GDM1 (cell line): ENCODE results near the gene TSEN2.
"Not testable (repeated sequence)": the region's sequence is repeated elsewhere in the genome, so short reads cannot be mapped to it uniquely, and the experiment has no call there.

Experiments used
- DNase-seq: peaks from one replicate; lab custom pipeline; 2025; lab: John Stamatoyannopoulos, UW

TSEN2 gene

DNA sequence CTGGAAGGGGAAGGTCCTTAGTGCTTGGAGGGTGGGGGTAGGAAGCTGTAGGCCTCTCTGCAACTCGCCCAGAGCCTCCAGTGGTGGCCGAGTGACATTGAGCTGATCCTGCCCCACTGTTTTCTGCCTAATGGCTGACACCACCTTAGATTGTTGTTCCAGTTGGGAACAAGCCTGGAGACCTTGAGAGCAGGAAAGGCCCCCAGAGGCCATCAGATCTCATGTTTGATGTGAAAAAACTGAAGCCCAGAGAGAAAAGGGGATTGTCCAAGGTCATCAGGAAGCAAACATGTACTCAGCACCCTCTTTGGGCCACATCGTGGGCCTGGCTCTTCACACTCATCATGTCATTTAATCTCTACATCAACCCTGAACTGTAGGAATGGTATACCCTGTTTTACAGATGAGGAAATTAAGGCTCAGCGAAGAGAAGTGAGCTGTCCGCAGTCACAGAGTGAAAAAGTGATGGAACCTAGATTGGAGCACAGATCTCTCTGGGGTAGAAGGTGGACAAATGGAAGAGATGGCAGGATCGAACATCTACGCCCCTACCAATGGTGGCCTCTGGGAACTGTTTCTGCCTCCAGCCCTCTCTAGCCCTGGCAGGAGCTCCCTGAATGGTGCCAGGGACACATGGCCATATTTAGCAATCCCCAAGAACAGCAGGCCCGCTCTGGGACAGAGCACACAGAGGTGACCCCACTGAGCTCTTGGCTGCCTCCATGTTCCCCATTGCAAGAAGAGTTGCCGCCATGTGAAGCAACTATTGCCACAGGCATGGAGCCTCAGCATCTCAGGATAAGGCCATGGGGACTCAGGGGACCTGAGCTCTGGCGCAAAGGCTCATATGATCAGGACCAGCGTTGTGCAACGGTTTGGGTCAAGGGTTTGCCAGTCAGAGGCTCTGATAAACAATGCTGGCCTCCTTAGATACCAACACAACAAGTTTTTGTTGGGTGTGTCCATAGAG lies 31.6 kb upstream of the TSEN2 start:
- DNase-seq, result no peak

DNA sequence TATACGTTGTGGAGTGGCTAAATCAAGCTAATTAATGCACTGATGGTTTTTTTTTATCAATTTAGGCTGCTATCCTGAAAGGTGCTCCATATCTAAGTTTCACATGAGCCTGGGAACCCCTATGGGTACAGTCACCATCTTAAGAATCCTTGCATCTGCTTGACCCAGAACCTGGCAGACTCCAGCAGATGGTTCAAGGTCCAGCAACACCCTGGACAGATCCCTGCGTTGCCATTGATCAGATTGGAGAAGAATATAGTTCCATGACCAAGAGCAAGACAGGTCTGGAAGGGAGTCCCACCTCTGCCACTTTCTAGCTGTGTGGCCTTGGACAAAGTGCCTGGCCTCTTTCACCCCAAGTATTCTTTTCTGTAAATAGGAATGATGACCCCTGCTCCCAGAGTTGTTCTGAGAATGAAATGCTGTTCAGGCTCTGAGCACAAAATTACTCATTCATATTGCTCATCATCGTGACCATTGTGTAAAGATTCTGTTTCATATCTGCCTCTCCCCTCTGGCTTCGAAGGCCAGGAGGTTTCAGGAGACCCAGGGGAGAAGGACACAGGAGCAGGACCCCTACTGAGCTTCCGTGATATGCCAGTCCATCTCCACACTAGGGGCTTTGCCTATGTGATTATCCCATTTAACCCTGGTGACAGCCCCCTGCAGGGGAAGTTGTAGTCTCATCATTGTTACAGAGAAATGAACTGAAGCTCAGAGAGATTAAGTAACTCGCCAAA lies 30.0 kb upstream of the TSEN2 start:
- no peak for DNase-seq

DNA sequence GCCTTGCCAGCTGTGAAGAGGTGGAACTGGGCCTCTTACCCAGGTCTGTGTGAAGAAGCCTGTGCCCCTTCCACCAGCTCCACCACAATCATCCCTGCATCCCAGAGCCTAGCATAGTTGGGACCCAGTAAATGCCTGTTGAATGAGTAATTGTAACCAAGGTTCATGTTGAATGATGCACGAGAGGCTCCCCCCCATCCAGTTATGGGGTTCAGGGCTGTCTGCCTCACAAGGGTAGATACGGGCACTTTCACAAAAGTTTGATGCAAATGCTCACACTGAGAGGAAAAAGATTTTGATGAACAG lies 29.5 kb upstream of the TSEN2 start:
- no peak for DNase-seq

DNA sequence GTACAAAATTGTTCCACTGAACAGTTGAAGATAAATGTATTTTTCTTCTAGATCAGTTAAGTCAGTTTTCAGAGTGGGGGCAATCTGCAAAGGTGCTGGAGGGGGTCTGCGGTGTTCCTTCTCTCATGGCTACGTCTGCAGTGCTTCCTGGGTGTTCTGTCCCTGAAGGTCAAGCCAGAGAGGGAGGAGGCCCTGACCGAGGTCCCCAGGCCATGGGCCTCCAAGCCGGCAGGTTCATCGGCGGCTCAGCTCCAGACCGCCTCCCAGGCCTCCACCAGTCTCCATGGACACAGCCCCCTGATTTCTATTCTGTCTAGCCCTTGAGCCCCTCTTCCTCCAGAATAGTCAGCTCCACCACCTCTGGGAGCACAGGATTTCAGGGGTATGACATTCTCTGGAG lies 28.5 kb upstream of the TSEN2 start:
- DNase-seq, result no peak

DNA sequence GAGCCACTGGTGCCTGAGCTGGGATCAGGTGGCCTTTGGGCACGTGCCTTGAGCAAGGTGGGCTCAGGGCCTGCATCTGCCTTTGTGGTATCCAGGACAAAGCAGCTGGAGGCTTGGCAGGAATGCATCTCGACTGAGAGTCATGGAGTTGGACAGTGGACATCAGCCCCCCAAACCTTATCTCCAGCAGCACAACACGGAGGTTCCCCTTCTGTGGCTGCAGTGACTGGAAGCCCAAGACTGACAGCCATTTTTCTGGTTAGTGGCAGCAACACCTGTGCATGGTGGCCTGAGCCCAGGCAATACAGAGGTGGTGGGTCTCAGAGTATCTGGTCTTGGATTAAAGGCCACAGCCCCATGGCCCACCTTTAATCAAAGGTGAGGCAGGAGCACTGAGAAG lies 27.8 kb upstream of the TSEN2 start:
- no peak for DNase-seq

DNA sequence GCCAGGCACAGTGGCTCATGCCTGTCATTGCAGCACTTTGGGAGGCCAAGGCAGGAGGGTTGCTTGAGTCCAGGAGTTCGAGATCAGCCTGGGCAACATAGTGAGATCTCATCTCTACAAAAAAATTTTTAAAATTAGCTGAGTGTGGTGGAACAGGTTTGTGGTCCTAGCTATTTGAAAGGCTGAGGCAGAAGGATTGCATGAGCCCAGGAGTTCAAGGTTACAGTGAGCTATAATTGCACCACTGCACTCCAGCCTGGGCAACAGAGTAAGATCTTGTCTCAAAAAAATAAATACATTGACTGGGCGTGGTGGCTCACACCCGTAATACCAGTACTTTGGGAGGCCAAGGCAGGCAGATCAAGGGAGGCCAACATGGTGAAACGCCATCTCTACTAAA lies 26.9 kb upstream of the TSEN2 start:
- not testable (repeated sequence) for DNase-seq

DNA sequence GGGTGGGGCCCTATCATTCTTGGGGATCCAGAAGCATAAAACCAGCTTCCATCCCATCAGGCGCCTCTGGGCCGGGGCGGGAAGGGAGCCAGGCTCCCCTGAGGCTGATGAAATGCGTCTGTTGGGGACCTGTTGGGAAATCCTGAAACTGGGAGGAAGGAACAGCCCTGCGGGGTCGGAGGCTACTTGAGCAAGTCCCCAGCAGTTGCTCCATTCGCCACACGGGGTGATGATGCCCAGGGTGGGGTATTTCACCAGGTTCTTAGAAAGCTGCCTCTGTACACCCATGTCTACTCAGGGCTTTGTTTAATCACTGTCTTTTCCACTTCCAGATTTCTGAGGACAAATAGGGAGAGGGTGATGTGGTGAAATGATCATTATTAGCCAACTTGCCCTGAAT lies 25.4 kb upstream of the TSEN2 start:
- DNase-seq, result no peak

DNA sequence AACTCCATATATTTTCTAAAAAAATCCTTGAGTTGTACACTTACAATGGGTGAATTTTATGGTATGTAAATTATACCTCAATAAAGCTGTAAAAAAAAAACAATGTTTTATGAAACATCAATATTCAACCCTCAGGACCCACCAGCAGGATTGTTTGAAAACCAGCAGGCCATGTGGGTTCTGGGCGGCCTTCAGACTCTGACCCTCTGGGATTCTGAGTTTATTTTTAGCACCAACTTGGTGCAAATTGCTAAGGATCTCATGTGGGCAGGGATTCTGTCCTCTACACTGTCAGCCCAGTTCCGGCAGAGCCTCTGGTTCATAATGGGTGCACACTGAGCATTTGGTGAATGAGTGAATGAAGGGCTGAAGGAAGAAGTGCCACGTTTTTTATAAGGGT lies 24.2 kb upstream of the TSEN2 start:
- no peak for DNase-seq

DNA sequence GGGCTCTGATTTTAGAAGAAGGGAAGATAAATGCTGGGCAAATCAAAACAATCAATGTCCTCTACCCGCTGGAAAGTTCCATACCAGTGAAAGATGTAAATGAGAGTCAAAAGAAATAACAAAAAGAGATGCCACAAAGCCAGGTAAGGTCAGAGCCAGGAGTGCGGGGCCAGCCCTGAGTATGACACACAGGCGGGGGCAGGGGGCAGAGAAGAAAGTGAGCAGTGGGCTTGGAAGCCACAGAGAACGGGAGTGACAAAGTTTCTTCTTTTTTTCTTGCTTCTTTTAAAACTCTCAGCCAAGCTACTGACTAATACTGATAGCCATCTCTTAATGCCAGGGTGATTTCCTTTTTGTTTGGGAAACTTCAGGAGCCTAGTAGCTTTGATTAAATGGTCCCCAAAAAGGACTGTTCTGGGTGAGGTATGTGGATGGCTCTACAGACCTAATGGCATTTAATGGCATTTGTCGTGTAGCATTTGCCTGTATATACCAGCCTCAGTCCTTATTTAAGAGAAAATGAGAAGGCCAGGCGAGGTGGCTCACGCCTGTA lies 23.1 kb upstream of the TSEN2 start:
- DNase-seq, result no peak

DNA sequence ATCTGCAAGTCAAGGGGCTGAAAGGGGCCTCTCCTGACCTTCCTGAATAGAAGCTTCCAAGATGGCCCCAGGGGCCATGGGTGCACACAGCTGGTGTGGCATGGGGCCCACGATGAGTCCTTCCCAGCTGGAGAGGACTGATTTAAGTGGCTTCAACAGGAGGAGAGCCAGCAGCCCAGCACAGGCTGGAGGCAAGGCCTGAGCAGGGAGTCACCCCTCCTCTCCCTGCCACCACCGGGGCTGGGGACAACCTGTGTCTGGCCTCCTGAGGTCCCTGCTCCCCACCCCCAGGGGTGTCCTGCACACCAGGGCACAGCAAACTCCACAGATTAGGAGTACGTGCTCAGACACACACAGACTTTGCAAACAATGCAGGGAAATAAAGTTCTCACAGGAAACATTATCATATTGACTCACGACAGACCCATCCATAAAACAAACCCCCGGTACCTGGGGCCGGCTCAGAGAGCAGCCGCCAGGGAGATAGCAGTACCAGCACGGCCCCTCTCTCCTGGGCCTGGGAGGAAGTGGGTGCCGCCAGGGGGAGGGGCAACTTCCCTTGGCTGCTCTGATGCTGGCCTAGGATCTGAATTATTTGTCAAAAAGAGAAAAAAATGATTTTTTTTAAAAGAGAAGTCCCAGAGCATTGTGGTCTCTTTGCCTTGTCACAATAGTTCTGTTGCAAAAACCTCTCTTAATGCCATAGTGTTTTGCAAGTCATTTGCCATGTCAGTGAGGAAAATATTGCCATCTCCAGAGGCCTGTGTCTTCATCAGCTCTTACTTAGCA lies 21.9 kb upstream of the TSEN2 start:
- DNase-seq, result no peak

DNA sequence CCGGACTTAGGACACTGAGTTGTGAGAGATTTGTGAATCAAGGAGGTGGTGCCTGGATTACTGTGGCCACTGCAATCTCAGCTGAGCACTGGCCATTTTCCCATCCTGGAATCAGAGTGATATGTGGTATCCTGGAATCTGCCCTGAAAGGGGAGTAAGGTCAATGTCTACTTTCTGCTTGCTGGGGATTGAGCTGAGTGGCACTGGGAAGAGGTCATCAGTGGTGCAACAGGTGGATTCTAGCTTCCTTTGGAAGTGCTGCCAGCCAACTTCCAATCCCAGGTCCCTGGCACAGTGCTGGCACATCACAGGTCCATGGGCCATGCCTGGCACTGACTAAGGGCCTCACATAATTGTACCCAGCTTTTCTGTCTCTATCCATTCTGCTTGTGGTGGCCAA lies 20.6 kb upstream of the TSEN2 start:
- no peak for DNase-seq

DNA sequence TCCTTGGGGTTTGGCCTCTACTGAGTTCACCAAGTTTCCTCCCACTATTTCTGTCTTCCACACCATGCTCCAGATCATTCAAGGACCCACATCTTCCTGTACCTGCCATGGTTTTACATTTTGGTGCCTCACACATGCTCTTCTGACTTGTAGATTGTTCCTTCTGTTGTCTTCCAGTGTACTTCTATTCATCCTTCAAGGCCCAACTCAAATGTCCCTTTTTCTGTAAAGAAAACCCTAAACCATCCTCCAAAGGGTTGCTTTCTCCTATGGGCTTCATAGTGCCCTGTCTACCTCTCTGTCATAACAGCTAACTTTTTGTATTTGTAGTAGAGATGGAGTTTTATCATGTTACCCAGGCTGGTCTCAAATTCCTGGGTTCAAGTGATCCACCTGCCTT lies 20.1 kb upstream of the TSEN2 start:
- DNase-seq, result no peak

DNA sequence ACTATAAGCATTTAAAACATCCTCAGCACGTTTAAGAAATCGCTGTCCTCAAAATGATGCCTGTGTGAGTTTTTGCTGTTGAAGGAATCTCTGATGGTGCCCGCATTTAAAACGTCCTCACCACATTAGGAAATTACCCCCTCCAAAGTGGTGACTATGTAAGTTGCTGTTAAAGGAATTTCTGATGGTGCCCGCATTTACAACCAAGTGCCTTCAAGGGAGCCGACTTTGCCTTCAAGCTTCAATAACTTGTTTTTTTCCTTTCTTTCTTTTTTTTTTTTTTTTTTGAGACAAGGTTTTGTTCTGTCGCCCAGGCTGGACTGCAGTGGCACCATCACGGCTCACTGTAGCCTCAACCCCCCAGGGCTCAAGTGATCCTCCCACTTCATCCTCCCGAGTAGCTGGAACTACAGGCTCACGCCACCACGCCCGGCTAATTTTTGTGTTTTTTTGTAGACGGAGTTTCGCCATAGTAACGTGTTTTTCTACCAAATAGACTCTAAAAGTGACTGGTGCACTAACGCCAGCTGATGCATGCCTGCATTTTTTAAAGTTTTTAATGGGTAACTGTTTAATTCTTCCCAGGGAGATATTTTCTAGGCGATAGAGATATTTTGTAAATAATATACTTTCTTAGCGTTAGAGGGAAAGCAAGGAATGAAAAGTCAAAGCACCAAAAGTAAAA lies 19.0 kb upstream of the TSEN2 start:
- no peak for DNase-seq

DNA sequence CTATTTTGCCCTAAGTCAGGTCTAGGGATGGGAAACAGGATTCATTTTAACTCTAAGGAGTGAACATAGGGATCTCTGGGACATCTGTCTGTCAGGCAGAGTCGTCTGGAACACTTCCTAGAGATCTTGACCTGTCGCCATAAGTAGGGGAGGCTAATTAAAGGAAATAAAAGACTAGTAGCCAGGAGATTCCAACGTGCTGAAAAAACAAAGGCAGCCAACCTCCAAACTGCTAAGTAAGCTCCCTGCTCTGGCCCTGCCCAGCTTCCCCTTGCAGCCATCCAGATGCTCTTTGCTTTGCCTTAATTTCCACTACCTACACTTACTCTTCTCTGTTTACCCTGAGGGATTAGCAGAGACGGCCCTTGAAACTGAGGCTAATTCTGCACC lies 18.4 kb upstream of the TSEN2 start:
- DNase-seq, result no peak

DNA sequence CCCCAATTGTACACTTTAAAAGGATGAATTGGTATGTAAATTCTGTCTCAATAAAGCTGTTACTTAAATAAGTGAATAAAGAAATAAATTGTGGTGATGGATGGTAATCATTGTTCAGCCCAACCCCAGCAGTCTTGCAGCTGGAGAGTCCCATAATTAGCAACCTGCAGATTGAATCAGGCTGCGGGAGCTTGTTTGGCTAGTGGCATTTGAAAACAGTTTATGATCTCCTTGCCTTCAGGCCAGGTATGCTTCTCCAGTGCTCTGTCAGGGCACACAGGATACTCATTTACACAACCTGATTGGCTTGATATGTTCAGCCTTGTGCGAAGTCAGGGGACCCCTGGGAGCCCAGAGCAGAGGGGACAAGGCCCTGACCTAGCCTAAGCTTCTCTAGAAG lies 16.5 kb upstream of the TSEN2 start:
- DNase-seq, result no peak

DNA sequence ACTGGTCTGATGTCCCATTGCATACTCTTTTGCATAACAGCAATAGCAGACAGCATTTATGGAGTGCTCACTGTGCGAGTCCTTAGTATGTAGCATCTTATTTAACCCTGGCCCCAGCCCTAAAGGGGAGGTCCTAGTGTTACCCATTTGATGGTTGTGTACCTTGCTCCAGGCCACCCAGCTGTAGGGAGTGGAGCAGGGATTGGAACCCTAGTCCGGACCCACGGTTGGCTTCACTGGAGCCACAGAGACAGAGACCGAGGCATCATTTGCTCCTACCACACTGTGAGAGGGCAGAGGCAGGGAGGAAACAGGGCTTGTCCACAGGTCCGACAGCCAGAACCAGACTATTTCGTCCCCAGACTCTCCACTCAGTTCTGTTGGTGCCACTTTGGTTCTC lies 16.0 kb upstream of the TSEN2 start:
- no peak for DNase-seq

DNA sequence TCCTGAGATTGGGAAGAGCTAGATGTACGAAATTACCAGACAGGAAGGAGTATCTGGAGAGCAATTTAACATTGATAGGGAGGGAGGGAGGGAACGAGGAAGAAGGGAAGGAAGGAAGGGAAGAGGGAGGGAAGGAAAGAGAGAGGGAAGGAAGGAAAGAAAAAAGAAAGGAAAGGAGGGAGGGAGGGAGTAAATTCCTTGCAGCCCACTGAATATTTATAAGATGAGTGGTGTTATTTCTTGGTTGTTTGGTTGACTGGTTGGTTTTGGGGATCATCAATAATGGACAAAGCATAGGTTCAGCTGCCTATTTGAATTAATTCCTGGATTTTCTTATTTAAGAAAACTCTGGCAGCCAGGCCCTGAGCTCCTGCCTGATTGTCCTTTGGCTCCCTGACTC lies 15.5 kb upstream of the TSEN2 start:
- DNase-seq, result no peak

DNA sequence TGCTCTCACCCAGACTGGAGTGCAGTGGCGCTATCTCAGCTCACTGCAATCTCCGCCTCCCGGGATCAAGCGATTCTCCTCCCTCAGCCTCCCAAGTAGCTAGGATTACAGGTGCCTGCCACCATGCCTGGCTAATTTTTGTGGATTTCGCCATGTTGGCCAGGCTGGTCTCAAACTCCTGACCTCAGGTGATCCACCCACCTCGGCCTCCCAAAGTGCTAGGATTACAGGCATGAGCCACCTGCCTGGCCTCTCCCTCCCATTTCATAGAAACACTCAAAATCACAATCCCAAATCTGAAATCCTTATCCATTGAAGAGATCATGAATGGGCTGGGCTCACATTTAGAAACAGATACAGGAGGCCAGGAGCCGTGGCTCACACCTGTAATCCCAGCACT lies 15.1 kb upstream of the TSEN2 start:
- DNase-seq, result not testable (repeated sequence)

DNA sequence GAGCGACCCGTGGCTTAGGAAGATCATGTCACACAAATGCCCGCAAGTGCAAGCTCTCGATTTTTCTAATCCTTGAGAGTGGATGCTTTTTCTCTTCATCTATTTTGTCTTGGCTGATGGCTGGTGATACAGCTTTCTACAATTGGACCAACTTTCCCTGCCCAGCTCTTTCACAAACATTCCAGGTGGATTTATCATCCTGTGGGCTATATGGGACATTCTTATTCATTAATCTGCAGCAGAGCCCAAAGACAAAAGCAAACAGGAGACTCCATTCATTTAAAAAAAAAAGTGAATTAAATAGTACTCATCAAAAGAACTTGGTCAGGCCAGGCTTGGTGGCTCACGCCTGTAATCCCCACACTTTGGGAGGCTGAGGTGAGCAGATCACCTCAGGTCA lies 14.2 kb upstream of the TSEN2 start:
- DNase-seq, result no peak

DNA sequence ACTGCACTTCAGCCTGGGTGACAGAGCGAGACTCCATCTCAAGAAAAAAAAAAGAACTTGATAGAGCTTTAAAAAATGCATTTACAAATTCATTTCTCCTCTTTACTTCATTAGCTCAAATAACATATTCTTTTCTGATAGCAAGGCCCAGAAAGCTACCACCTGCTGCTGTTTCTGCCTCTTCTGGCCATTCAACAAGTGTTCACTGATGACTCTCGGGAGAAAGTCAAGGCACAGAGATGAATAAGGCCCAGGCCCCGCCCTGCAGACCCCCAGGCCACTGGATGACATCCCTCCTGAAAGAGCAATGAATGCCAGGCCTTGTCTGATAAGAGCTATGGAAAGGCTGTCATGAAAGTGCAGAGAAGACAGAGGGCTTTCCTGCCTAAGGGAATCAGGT lies 13.6 kb upstream of the TSEN2 start:
- no peak for DNase-seq

DNA sequence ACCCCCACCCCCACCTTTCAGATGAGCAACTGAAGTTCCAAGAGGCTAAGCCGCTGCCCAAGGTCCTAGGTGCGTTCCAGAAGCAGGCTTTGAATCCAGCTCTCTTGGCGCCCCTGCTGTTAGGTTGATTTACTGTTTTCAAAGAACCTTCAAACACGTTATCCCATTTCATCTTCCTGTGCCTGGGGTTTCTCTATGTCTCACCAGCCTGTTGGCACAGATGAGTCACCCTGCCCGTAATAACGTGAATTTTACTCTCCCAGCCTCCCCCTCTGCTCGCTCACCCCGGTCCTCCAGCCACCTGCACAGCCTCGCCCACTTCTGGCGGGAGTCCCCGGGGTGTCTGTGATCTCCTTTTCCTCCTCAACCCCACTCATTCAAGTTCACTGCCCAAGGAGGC lies 13.0 kb upstream of the TSEN2 start:
- no peak for DNase-seq
